BJ (cell line): ENCODE data around the gene CD99. TPM values are rescaled to one million over a fixed set of nuclear protein-coding genes. Genes with fewer than 3 reads are reported as not detected.

Experiments used
- CTCF ChIA-PET: fragments of 350-600 bp; formaldehyde crosslinking; extraction: SDS; loops from one replicate; lab custom pipeline; 2021; ENCODE audit warnings: antibody characterized with exemption, inconsistent platforms; lab: Yijun Ruan, JAX
- POLR2A ChIA-PET: fragments of 300-600 bp; sonication (Branson Sonifier 250); formaldehyde crosslinking; extraction: SDS; loops from one replicate; lab custom pipeline; 2021; ENCODE audit warnings: antibody characterized with exemption; lab: Charles Lee
- DNase-seq: peaks from one replicate; pipeline ENCODE4 v3.0.0-alpha.2; 2011; ENCODE audit warnings: low read depth
- H3K27me3 ChIP-seq: 2 replicates; pipeline ENCODE4 v1.6.0; 2011; ENCODE audit warnings: low read length; ENCODE audit not compliant: control insufficient read depth, insufficient read depth
- H3K36me3 ChIP-seq: 2 replicates; pipeline ENCODE4 v1.5.1; 2011; ENCODE audit warnings: low read length; ENCODE audit not compliant: control insufficient read depth, insufficient read depth
- H3K4me3 ChIP-seq: 2 replicates; pipeline ENCODE4 v1.5.1; 2011; ENCODE audit warnings: low read depth, mild to moderate bottlenecking, control low read depth, low read length
- CTCF ChIP-seq: IDR thresholded peaks from 2 replicates; pipeline ENCODE4 v1.5.1; 2011; ENCODE audit warnings: low read depth, mild to moderate bottlenecking, control low read depth, inconsistent platforms, low read length, moderate library complexity; ENCODE audit not compliant: insufficient read depth
- polyA plus RNA-seq: library from polyadenylated mRNA; depleted of rRNA; stranded (reverse); fragments of >200 nt; gene quantifications from 2 replicates; pipeline ENCODE4 v1.2.3, GENCODE V29; 2011; rRNA removed

Gene CD99
- polyA plus RNA-seq, 1 experiment = 479 TPM

GRCh38 chrX:2788980-2789379, 97.9 kb downstream of the CD99 start:
- no peak overlapping the region for H3K4me3 ChIP-seq
- no peak for DNase-seq
- ChIA-PET POLR2A (no interaction called here), CTCF (no interaction called here)
- H3K36me3 ChIP-seq = no peaks in the 10 kb centered on the region
- no peak for TF ChIP-seq CTCF
- H3K27me3 ChIP-seq = no peaks in the 10 kb centered on the region

GRCh38 chrX:2789569-2789968, 98.5 kb downstream of the CD99 start:
- ChIA-PET CTCF (no interaction called here), POLR2A (no interaction called here)
- Histone ChIP-seq H3K27me3 (no peaks in the 10 kb centered on the region), H3K36me3 (no peaks in the 10 kb centered on the region), H3K4me3 (no peak overlapping the region)
- no peak for DNase-seq
- no peak for TF ChIP-seq CTCF

Other genes with a start within 250 kb of the CD99 start
- gene DHRSX, start 190.3 kb upstream of the CD99 start, polyA plus RNA-seq = 50.2 and 66.2 TPM in 2 replicates
- 21.8 and 26.3 TPM in 2 replicates for gene ZBED1, start 190.3 kb upstream of the CD99 start, polyA plus RNA-seq
- gene XG, start 60.7 kb downstream of the CD99 start, polyA plus RNA-seq = 0.06 and 0.22 TPM in 2 replicates
- gene GYG2, start 137.6 kb downstream of the CD99 start, polyA plus RNA-seq = 6.5 and 9.3 TPM in 2 replicates
- gene ARSD, start 238.0 kb downstream of the CD99 start, polyA plus RNA-seq = 12.0 and 12.6 TPM in 2 replicates